WTC11 (cell line): ENCODE measurements around the gene TLNRD1. TPM values are rescaled to one million over a fixed set of nuclear protein-coding genes. Genes with fewer than 3 reads are reported as not detected.

ENCODE experiments used
- ATAC-seq: fragments of 200-7000 bp; cut with Tn5 transposase; 2 replicates; pipeline ENCODE4 v1.10.0; 2021; ENCODE audit warnings: mild to moderate bottlenecking, moderate library complexity
- CTCF ChIA-PET: fragments of 300-600 bp; sonication (Branson Sonifier 250); formaldehyde crosslinking; loops from one replicate; lab custom pipeline; 2021; ENCODE audit warnings: antibody characterized with exemption; lab: Charles Lee
- POLR2A ChIA-PET: fragments of 350-600 bp; sonication (Branson Sonifier 250); formaldehyde crosslinking; loops from one replicate; lab custom pipeline; 2021; ENCODE audit warnings: antibody characterized with exemption; lab: Charles Lee
- DNase-seq: peaks from one replicate; pipeline ENCODE4 v3.0.0; 2021; ENCODE audit warnings: low spot score
- H3K27ac Mint-ChIP-seq: 2 replicates; pipeline ENCODE4 v1.8.0; 2021; ENCODE audit warnings: mixed read lengths
- H3K27me3 Mint-ChIP-seq: 2 replicates; pipeline ENCODE4 v1.8.0; 2021; ENCODE audit warnings: low read depth, mild to moderate bottlenecking, moderate library complexity, mixed read lengths
- H3K36me3 Mint-ChIP-seq: 2 replicates; pipeline ENCODE4 v1.8.0; 2021; ENCODE audit warnings: mixed read lengths
- H3K4me1 Mint-ChIP-seq: 2 replicates; pipeline ENCODE4 v1.8.0; 2022; ENCODE audit warnings: mixed read lengths
- H3K4me3 Mint-ChIP-seq: 2 replicates; pipeline ENCODE4 v1.8.0; 2021; ENCODE audit warnings: mild to moderate bottlenecking, moderate library complexity, mixed read lengths
- H3K9me3 Mint-ChIP-seq: 2 replicates; pipeline ENCODE4 v1.8.0; 2021; ENCODE audit warnings: mixed read lengths
- CDX4 ChIP-seq: fragments of 250-450 bp; sonication (Bioruptor Pico); IDR thresholded peaks from 2 replicates; pipeline ENCODE4 v1.9.0; 2021; ENCODE audit warnings: moderate library complexity, mild to moderate bottlenecking, inconsistent platforms, borderline replicate concordance
- EMX1 ChIP-seq: fragments of 250-450 bp; sonication (Bioruptor Pico); IDR thresholded peaks from 2 replicates; pipeline ENCODE4 v1.8.0; 2021; ENCODE audit warnings: mild to moderate bottlenecking
- ETV6 ChIP-seq: sonication (generic); formaldehyde crosslinking; IDR thresholded peaks from 2 replicates; pipeline ENCODE4 v1.8.1; 2022; ENCODE audit warnings: mild to moderate bottlenecking, missing genetic modification reagents
- GRHL2 ChIP-seq: fragments of 250-450 bp; sonication (Bioruptor Pico); IDR thresholded peaks from 2 replicates; pipeline ENCODE4 v1.8.0; 2022; ENCODE audit warnings: mild to moderate bottlenecking, moderate library complexity; ENCODE audit not compliant: insufficient replicate concordance, severe bottlenecking
- GTF2I ChIP-seq: fragments of 250-450 bp; sonication (Bioruptor Pico); conservative IDR thresholded peaks from 2 replicates; pipeline ENCODE4 v1.4.0; 2021; ENCODE audit warnings: mild to moderate bottlenecking
- HMGA2 ChIP-seq: fragments of 250-450 bp; sonication (Bioruptor Pico); IDR thresholded peaks from 2 replicates; pipeline ENCODE4 v1.4.0; 2021; ENCODE audit warnings: mild to moderate bottlenecking, moderate library complexity
- HMGXB4 ChIP-seq: sonication (generic); formaldehyde crosslinking; IDR thresholded peaks from 2 replicates; pipeline ENCODE4 v1.8.1; 2023; ENCODE audit warnings: mild to moderate bottlenecking, moderate library complexity, missing genetic modification reagents
- JUN ChIP-seq: sonication (generic); formaldehyde crosslinking; IDR thresholded peaks from 2 replicates; pipeline ENCODE4 v1.8.0; 2023; ENCODE audit warnings: mild to moderate bottlenecking, missing genetic modification reagents
- NFATC4 ChIP-seq: fragments of 250-450 bp; sonication (Bioruptor Pico); IDR thresholded peaks from 2 replicates; pipeline ENCODE4 v1.9.0; 2021; ENCODE audit warnings: mild to moderate bottlenecking
- TEAD4 ChIP-seq: sonication (generic); formaldehyde crosslinking; IDR thresholded peaks from 2 replicates; pipeline ENCODE4 v1.8.0; 2022; ENCODE audit warnings: mild to moderate bottlenecking, missing genetic modification reagents
- TP53 ChIP-seq: sonication (generic); formaldehyde crosslinking; IDR thresholded peaks from 2 replicates; pipeline ENCODE4 v1.8.1; 2023; ENCODE audit warnings: mild to moderate bottlenecking, missing genetic modification reagents
- ZNF263 ChIP-seq: sonication (generic); formaldehyde crosslinking; IDR thresholded peaks from 2 replicates; pipeline ENCODE4 v1.8.1; 2022; ENCODE audit warnings: low read depth, mild to moderate bottlenecking, moderate library complexity, missing genetic modification reagents
- ZNF317 ChIP-seq: sonication (generic); formaldehyde crosslinking; IDR thresholded peaks from 2 replicates; pipeline ENCODE4 v1.8.1; 2023; ENCODE audit warnings: low read depth, mild to moderate bottlenecking, moderate library complexity, missing genetic modification reagents, borderline replicate concordance
- ZSCAN18 ChIP-seq: fragments of 250-450 bp; sonication (Bioruptor Pico); IDR thresholded peaks from 2 replicates; pipeline ENCODE4 v2.1.2; 2022; ENCODE audit warnings: mild to moderate bottlenecking, moderate library complexity
- total RNA-seq: library from RNA; stranded (reverse); gene quantifications from 3 replicates; pipeline ENCODE4 v1.2.3, GENCODE V29; 2021
- TF ChIP-seq, protein P1 (sequence below): sonication (generic); formaldehyde crosslinking; IDR thresholded peaks from 2 replicates; pipeline ENCODE4 v1.8.1; 2022; ENCODE audit warnings: missing genetic modification reagents, borderline replicate concordance
- TF ChIP-seq, protein P2 (sequence below): sonication (generic); formaldehyde crosslinking; IDR thresholded peaks from 2 replicates; pipeline ENCODE4 v1.8.0; 2022; ENCODE audit warnings: mild to moderate bottlenecking, missing genetic modification reagents
- TF ChIP-seq, protein P3 (sequence below): sonication (generic); formaldehyde crosslinking; IDR thresholded peaks from 2 replicates; pipeline ENCODE4 v1.8.1; 2023; ENCODE audit warnings: mild to moderate bottlenecking, missing genetic modification reagents

The TLNRD1 gene
- total RNA-seq, 1 experiment from 2014 or later, result 26.7 TPM

GRCh38 chr15:81025721-81026370, 25.1 kb downstream of the TLNRD1 start:
- no peak for ATAC-seq
- TF ChIP-seq ZNF263 (CRISPR knock-in tag), result no peak
- TF ChIP-seq, protein P1, sequence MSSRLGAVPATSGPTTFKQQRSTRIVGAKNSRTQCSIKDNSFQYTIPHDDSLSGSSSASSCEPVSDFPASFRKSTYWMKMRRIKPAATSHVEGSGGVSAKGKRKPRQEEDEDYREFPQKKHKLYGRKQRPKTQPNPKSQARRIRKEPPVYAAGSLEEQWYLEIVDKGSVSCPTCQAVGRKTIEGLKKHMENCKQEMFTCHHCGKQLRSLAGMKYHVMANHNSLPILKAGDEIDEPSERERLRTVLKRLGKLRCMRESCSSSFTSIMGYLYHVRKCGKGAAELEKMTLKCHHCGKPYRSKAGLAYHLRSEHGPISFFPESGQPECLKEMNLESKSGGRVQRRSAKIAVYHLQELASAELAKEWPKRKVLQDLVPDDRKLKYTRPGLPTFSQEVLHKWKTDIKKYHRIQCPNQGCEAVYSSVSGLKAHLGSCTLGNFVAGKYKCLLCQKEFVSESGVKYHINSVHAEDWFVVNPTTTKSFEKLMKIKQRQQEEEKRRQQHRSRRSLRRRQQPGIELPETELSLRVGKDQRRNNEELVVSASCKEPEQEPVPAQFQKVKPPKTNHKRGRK, result no peak
- no peak for TF ChIP-seq CDX4
- no peak for TF ChIP-seq ZNF317
- no peak for TF ChIP-seq HMGXB4
- no peak for TF ChIP-seq TEAD4 (CRISPR knock-in tag)
- TF ChIP-seq, protein P2, sequence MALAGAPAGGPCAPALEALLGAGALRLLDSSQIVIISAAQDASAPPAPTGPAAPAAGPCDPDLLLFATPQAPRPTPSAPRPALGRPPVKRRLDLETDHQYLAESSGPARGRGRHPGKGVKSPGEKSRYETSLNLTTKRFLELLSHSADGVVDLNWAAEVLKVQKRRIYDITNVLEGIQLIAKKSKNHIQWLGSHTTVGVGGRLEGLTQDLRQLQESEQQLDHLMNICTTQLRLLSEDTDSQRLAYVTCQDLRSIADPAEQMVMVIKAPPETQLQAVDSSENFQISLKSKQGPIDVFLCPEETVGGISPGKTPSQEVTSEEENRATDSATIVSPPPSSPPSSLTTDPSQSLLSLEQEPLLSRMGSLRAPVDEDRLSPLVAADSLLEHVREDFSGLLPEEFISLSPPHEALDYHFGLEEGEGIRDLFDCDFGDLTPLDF (CRISPR knock-in tag), result no peak
- no peak for TF ChIP-seq TP53 (CRISPR knock-in tag)
- ChIA-PET CTCF (interaction anchor here (1.4 to 1.5 kb wide), 2 partner anchors 56 to 249 kb away, joined by 3 read pairs; no protein-coding TSS in a partner anchor), POLR2A (no interaction called here)
- DNase-seq, result no peak
- Mint-ChIP-seq H3K4me1 (peaks cover 31% of the 10 kb centered on the region), H3K9me3 (peaks cover 19% of the 10 kb centered on the region), H3K27ac (no peak overlapping the region), H3K4me3 (no peak overlapping the region), H3K27me3 (no peaks in the 10 kb centered on the region; the same call in 1 of the 2 replicates), H3K36me3 (peaks cover 9% of the 10 kb centered on the region)

DNA sequence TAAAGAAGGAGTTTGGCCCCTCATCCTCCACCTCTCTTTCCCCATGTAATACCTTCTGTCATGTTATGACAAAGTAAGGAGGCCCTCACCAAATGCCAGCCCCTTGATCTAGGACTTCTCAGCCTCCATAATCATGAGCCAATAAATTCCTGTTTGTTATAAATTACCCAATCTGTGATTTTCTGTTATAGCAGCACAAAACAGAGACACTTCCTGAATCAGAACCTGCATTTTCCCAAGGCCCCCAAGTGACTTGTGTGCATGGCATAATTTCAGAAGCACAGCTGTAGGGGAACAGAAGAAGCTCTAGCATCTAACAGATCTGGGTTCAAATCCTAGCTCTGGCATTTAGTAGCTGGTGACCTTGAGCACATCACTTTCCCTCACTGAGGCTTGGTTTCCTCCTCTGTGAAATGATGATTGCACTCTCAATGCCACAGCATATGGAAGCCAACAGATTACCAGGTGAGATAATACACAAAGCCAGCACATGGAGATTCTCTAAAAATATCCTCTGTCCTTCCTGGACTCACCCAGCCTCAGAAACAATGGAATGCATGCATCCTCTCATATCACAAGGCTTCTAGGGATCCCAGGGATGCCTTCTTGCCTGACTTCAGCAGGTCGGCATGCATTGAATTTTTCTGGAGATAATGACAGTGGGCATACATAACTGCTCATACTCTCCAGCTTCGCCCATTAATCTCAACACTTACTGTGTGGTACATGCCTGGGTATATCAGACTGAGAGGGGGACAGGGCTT, 26.3 kb downstream of the TLNRD1 start:
- peaks cover 26% of the 10 kb centered on the region for H3K9me3 Mint-ChIP-seq
- TF ChIP-seq GRHL2 (CRISPR knock-in tag) (no peak), JUN (no peak), ZNF317 (no peak), ETV6 (CRISPR knock-in tag) (no peak), EMX1 (CRISPR knock-in tag) (no peak), NFATC4 (CRISPR knock-in tag) (no peak), ZSCAN18 (no peak), HMGA2 (CRISPR knock-in tag) (no peak), GTF2I (CRISPR knock-in tag) (no peak)
- TF ChIP-seq, protein P3, sequence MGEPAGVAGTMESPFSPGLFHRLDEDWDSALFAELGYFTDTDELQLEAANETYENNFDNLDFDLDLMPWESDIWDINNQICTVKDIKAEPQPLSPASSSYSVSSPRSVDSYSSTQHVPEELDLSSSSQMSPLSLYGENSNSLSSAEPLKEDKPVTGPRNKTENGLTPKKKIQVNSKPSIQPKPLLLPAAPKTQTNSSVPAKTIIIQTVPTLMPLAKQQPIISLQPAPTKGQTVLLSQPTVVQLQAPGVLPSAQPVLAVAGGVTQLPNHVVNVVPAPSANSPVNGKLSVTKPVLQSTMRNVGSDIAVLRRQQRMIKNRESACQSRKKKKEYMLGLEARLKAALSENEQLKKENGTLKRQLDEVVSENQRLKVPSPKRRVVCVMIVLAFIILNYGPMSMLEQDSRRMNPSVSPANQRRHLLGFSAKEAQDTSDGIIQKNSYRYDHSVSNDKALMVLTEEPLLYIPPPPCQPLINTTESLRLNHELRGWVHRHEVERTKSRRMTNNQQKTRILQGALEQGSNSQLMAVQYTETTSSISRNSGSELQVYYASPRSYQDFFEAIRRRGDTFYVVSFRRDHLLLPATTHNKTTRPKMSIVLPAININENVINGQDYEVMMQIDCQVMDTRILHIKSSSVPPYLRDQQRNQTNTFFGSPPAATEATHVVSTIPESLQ (CRISPR knock-in tag), result no peak
- H3K36me3 Mint-ChIP-seq, result peaks cover 11% of the 10 kb centered on the region
- ChIA-PET CTCF (interaction anchor here (1.4 kb wide), 1 partner anchor 248 kb away, joined by 3 read pairs; no protein-coding TSS in a partner anchor), POLR2A (no interaction called here)
- DNase-seq (no peak), ATAC-seq (no peak)
- H3K27me3 Mint-ChIP-seq, result no peaks in the 10 kb centered on the region; the same call in 1 of the 2 replicates
- no peak overlapping the region for H3K27ac Mint-ChIP-seq
- H3K4me1 Mint-ChIP-seq, result peaks cover 31% of the 10 kb centered on the region
- no peak overlapping the region for H3K4me3 Mint-ChIP-seq
